HG03558 (cell line): ENCODE measurements around the gene TYW1.
"Not testable (repeated sequence)": the region's sequence is repeated elsewhere in the genome, so short reads cannot be mapped to it uniquely, and the experiment has no call there.

Experiments used
- ATAC-seq: cut with Tn5 transposase; IDR thresholded peaks from one replicate; pipeline ENCODE4 v1.9.1; 2021; ENCODE audit warnings: moderate number of reproducible peaks; ENCODE audit not compliant: unreplicated experiment; ENCODE audit errors: extremely low read depth

The TYW1 gene

DNA sequence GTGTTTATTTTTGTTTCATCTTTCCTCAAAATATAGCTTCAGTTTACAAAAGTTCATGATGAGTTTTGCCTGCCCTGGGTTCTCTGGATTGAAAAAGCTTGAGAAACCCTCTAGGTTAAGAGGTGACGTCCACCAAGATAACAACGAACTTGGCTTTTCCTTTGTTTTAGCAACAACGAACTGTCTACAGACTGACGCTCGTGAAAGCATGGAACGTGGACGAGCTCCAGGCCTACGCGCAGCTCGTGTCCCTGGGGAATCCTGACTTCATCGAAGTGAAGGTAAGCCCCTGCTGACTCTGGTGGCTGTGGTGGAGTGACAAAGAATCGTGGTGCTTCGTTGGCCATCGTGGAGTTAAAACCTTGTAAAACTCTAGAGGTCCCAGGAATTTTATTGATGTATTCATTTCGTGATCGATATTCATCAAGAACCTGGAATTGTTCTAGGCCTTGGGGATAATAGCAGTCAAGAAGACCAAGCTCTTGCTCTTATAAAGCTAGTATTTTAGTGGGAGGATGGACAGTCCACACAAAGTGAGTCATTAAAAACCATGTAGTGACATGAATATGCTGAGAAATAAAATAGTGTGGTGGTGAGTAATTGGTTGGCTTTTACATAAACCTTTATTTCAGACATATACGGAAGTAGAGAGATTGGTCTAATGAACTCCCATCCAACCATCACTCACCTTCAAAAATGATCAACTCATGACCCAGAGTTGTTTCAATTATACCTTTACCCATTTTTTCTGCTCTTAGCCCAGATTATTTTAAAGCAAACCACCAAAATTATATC, 186.5 kb downstream of the TYW1 start:
- not testable (repeated sequence) for ATAC-seq

DNA sequence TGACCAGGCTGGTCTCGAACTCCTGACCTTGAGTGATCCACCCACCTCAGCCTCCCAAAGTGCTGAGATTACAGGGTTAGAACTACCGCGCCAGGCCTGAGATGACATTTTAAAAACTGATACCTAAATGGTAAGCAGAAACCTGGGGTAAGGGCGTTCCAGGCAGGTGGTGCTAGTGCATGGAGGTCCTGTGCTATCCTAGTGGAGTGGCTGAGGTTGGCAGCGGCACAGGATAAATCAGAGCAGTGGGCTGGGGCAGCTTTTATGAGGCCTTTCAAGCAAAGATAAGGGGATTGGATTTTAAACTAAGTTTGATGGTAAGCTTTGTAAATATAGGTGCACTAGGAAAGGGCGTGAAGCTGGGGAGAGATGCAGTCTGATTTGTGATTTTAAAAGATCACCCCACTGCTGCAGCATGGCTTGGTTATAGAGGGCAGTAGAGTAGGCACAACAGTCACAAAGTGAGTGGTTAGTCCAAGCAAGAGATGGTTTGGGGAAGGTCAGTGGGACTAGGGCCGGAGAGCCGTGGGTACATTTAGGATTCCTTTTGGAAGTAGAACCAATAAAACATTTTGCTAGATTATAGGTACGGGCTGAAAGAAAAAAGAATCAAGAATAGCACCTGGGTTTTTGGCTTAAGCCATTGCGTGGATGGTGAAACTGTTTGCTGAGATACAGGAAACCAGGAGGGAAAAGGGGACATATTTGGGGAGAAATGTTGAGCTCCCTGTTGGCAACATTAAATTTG, 188.5 kb downstream of the TYW1 start:
- ATAC-seq = peak; percentile 12

DNA sequence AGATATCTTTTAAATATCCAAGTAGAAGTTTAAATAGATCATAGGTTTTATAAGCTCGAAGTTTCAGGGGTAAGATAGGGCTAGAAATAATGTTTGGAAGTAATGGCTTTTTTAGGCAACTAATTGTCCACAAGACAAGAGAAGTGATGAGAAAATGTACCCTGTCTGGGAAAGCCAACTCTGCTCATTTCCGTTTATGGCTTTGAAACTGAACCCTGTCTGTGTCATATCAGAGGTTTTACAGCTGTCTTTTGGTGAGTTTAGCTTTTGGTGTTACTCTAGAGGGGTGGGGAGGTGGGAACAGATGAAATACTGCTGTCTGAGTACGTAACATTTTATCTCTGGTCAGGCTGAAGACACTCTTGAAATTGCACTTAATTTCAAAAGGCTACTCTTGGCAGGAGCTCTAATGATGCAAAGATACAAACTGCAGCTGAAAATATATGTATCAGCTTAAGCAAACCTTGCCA, 189.1 kb downstream of the TYW1 start:
- ATAC-seq = peak; percentile 89

DNA sequence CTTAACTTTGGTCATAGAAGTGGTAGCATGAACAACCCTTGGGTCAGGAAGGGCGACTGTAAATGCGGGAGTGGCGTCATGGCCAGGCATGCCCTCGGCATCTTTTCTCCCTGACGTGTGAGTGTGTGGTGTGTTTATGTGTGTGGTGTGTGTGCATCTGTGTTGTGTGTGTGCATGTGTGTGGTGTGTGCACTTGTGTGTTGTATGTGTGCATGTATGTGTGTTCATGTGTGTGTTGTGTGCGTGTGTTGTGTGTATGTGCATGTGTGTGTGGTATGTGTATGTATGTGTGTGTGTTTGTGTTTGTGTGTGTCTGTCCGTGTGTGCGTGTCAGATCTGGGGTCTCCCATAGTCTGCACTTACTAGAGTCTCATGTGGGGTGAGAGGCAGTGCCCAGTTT, 192.5 kb downstream of the TYW1 start:
- not testable (repeated sequence) for ATAC-seq

DNA sequence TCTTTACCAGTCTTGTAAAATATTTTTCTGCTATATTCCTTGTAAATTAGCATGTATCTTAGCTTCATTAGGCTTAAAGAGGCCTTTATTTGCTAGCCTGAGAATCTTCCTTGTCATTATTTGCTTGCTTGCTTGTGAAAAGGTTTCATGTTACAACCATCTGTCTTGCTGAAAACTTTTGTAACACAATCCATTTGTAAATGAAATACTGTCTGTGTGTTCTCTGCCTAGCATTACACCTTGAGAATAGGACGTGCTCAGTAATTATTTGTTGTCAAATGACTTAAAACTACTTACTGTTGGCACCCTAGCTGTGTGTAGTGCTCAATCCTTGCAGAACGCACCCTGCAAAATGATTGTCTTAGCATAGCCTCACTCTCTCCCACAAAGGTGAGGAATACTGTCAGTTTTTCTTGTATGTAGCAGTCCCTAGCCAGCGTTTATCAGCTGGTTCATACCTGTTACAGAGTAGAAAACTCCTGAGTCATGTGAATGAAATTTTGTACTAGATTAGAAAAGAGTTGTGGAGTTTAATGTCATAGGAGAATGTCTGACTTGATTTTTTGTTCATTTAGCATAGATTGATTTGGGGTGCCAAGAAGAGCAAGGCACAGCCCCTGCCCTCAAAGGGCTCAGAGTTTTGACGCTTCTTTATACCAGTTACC, 193.3 kb downstream of the TYW1 start:
- ATAC-seq = not testable (repeated sequence)

DNA sequence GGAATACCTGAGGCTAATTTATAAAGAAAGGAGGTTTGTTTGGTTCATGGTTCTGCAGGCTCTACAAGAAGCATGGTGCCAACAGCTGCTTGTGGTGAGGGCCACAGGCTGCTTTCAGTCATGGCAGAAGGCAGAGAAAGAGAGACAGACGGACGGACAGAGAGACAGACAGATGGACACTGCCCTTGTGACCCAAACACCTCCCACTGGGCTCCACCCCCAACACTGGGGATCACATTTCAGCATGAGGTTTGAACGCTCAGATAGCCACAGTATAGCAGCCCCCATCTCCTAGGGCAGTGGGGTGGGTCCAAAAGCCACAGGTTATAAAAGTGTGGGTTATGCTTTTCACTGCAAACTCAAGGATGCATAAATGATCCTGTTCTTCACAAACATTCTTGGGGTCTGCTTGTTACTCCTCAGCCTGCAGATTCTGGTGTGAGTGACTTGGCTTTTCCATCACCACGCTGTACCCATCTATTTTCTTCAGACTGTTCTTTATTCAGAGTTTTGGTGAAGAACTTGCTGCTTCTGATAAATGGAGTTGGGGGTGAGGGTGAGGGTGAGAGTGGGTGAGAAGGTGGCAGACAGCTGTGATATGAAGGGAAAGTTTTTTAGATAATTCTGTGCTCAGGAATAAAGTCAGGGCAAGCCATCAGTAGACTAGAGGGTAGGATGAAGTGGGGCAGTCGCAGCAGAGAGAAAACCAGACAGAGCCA, 194.5 kb downstream of the TYW1 start:
- ATAC-seq = not testable (repeated sequence)

DNA sequence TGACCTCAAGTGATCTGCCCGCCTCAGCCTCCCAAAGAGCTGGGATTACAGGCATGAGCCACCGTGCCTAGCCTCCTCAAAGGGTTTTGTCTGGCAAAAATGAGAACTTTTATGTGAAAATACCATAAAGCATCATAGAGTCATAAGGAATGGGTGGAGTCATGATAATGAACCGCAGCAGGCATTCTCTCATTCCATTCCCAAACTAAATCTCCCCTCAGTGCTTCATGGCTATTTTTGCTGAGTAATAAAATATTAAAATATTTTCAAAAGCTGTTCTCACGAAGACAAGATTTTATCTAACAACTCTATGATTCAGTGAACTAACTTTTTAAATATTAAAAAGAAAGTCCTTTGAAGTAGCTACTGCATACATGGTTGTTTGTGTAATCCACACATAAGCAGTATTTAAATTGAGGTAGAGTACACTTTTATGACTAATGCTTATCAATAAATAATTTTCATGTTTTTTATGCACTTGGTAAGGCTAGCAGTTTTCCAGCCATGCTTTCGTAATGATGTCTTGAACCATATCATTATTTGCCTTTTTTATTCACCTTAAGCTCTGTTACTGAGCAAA, 195.6 kb downstream of the TYW1 start:
- ATAC-seq = not testable (repeated sequence)

DNA sequence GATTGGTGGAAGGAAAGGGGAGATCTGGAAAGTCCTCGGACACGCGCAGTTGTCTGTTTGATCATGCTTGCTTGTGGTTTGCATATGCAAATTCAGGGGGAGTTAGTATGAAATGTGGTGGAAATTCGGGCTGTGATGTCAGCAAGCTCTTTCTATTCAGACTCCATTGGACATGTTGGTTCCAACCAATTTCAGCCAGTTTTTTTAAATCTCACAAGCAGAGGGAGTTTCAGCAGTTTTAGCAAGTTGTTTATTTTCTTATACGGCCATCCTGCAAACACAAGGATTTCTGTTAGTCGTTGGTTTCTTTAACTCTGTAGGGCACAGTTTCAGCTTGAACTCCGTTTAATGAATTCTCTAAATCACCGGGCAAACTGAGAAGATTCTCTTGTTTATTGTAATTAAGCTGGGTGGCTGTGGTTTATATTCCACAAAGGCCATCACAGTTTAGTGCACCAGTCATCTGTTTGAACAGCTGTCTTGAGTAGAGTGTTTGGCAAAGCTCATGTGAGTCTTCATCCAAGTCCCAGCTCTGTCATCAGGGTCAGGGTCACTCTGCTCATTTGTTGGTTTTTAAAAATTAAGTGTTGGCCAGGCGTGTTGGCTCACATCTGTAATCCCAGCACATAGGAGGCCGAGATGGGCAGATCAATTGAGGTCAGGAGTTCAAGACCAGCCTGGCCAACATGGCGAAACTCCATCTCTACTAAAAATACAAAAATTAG, 196.4 kb downstream of the TYW1 start:
- ATAC-seq = not testable (repeated sequence)

DNA sequence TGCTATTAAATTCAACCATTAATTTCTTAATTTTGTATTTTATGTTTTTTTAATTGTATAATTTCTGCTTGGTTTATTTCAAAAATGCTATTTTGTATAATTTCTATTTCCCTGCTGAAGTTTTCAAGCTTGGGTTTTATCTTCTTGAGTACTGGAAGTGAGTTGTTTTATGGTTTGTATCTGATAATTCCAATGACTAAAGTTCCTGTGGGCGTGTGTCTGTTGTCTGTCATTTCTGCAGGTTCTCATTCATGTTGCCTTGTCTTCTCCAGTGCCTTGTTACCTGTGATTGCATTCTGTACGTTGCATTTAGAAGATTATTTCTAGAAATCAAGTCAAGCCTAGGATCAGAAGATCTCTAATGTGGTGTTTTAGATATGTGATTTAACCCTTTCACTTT, 199.5 kb downstream of the TYW1 start:
- ATAC-seq = not testable (repeated sequence)

DNA sequence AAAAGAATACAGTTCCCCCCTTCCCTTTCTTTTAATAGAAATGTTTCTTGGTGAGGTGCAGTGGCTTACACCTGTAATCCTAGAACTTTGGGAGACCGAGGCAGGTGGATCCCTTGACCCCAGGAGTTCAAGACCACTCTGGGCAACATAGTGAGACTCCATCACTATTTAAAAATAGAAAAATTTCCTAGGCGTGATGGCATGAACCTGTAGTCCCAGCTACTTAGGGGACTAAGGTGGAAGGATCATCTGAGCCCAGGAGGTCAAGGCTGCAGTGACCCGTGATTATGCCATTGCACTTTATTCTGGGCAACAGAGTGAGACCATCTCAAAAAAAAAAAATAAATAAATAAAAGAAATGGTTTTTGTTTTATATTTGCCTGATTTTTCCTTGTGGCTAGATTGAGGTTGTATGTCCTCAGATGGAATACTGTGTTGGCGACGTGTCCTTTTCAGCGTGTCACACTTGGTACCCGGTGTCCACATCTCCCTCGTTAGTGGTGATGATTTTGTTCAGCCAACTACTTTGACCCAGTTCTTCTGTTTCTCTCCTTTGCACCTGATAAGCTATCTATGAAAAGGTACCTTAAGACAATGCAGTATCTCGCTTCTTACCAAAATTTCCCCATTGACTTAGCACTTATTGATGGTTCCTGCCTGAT, 202.4 kb downstream of the TYW1 start:
- ATAC-seq = not testable (repeated sequence)

DNA sequence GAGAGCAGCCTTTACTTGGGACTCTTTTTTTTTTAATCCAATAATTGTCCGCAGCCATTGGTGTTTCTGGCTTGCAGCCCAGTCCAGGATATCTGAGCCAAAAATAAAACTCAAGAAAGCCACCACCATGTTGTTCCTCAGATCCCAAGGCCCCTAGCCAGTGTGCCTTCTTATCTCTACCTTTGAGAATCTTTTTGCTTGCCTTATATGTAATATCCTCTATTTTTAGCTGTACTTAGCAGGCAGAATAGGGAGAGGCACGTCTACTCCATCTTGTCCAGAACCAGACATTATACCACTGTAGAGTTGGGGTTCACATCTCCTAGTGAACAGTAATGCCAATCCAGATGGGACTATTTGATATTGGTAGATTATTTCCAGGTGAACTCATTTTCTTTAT, 209.1 kb downstream of the TYW1 start:
- not testable (repeated sequence) for ATAC-seq

DNA sequence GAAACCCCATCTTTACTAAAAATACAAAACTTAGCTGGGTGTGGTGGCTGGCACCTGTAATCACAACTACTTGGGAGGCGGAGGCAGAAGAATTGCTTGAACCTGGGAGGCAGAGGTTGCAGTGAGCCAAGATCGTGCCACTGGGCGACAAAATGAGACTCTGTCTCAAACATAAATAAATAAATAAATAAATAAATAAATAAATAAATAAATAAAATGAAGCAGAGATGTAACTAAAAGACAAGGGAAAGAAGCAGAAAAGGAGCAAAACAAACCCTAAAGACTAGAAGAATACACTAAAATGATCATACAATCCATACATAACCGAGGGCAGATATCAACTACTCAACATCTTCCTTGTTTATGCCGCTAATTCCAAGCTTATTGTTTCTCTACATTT, 209.8 kb downstream of the TYW1 start:
- ATAC-seq = no peak

DNA sequence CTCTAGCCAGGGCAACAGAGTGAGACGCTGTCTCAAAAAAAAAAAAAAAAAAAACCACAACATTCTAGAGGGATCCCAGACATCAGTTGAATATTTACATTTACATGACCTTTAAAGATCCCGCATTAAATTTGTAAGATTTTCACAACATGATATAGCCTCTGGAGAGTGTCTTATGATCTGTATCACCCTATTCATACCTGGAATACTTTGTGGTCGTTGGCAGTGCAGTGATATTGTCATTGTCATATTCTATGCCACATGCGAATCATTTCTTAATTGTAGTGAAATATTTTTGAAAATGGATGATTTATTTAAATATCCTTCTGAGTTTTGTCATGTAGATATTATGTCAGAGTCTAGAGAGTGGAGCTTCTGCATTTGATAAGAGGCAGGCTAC, 212.0 kb downstream of the TYW1 start:
- ATAC-seq = not testable (repeated sequence)

DNA sequence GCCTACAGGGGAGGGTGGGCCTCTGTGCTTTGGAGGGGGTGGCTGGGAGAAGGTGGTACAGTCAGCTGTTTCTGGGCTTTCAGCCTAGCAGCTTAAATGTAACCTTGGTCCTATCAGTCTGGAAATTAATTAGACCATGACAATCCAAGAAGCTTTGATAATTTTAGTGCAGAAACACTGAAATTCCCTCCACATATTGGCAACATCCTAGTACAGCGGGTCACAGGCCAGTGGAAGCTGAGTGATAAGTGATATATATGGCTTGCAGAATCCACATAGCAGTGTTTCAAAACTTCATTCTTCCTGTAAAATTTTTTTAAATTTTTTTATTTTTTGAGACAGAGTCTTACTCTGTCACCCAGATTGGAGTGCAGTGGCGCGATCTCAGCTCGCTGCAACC, 212.6 kb downstream of the TYW1 start:
- ATAC-seq = no peak

DNA sequence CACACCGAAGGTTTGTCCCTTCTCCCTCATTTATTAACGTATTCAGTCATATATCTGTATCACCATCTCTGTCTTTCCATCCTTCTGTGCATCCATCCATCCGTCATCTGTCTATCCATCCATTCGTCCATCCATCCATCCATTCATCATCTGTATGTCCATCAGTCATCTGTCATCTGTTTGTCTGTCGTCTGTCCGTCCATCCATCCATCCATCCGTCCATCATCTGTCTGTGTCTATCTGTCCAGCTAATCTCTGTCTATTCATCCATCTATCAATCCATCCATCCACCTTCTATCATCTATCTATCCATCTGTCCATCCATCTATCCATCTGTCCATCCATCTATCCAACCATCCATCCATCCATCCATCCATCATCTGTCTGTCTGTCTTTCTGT, 213.9 kb downstream of the TYW1 start:
- no peak for ATAC-seq

DNA sequence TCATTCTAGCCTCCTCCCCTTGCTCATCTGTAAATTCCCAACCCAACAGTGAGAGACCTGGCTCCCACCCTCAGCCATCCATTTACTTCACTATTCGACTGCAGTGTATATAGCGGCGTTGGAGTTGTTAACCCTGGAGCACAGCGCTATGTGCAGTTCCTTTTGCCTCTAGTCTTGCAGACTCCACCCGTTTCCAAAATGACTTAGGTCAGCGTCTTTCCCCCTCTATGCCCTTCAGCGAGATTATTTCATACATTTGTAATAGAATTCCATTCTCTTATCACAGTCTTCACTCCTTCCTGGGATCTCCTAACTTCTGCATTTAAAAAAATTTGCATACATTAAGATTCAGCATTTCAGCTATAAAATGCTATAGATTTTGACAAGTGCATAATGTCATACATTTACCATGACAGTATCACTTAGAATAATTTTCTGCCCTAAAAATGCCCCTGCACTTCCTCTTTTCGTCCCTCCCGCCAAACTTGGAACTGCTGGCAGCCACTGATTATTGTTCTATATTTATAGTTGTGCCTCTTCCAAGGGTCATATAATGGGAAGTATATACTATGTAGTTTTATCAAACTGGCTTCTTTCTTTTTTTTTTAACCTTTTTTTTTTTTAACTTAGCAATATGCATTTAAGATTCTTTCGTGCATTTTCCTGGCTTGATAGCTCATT, 215.2 kb downstream of the TYW1 start:
- ATAC-seq = not testable (repeated sequence)

DNA sequence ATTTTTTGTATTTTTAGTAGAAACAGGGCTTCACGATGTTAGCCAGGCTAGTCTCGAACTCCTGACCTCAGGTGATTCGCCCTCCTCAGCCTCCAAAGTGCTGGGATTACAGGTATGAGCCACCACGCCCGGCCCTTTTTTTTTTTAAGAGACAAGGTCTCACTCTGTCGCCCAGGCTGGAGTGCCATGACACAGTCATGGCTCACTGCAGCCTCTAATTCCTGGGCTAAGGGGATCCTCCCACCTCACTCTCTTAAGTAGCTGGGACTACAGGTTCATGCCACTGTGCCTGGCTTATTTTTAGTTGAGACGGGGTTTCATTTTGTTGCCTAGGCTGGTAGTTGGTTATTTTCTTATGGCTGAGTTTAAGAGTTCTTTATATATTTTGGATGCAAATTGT, 216.4 kb downstream of the TYW1 start:
- ATAC-seq = not testable (repeated sequence)

DNA sequence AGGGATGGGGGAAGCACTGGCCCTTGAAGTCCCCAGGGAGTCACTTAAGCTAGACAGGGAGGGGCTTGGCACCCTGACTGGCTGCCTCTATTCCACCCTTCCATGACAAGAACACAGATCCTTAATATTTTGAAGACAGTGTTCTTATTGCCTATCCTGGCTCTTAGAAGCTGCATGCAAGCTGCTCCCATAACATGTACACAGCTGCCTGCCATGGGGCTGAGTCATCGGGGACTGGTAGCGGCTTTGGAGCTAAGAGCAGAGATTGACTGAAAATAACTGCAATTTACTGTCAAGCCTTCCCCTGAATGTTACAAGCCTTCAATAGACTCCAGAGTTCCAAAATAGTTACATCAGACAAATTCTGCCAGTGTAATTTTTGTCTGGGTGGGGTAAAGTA, 226.9 kb downstream of the TYW1 start:
- not testable (repeated sequence) for ATAC-seq
